Right lobe of liver (tissue), 6 donors: ENCODE results near the gene RBM33. TPM values are rescaled to one million over a fixed set of nuclear protein-coding genes. Genes with fewer than 3 reads are reported as not detected.

Experiments
- ATAC-seq, 4 donors: fragments of 200-7000 bp; cut with Tn5 transposase; one replicate each; pipeline ENCODE4 v1.9.1; 2020; ENCODE audit warnings: mild to moderate bottlenecking in 4 of 4, moderate library complexity in 4 of 4
- DNase-seq, 3 donors: peaks; one replicate each; pipeline ENCODE4 v3.0.0-alpha.2; 2020
- H3K27ac ChIP-seq, 3 donors: fragments of 200-600 bp; one replicate each; pipeline ENCODE4 v1.8.0; 2022
- H3K27me3 ChIP-seq, 2 donors: fragments of 200-600 bp; one replicate each; pipeline ENCODE4 v1.8.0; 2022
- H3K36me3 ChIP-seq, 4 donors: fragments of 200-600 bp; sonication (generic) in 1 of 4; one replicate each; pipeline versions ENCODE4 v1.5.1 to v1.8.0; 2017 to 2022; ENCODE audit warnings: control low read depth in 1 of 4
- H3K4me1 ChIP-seq, 4 donors: fragments of 200-600 bp; sonication (generic) in 1 of 4; one replicate each; pipeline versions ENCODE4 v1.5.1 to v1.8.0; 2017 to 2022; ENCODE audit warnings: control low read depth in 1 of 4
- H3K4me3 ChIP-seq, 3 donors: fragments of 200-600 bp; one replicate each; pipeline ENCODE4 v1.8.0; 2022
- H3K9me3 ChIP-seq, 4 donors: fragments of 200-600 bp; sonication (generic) in 1 of 4; one replicate each; pipeline versions ENCODE4 v1.5.1 to v1.8.0; 2017 to 2022; ENCODE audit warnings: control low read depth in 1 of 4
- POLR2A ChIP-seq: fragments of 450-650 bp; IDR thresholded peaks from one replicate; pipeline ENCODE4 v1.6.1; 2017; ENCODE audit warnings: antibody characterized with exemption, mild to moderate bottlenecking
- WGBS: methylation state at CpG from one replicate; pipeline ENCODE4 v1.1.6; 2018; ENCODE audit warnings: low coverage, low lambda C conversion rate; ENCODE audit not compliant: insufficient coverage; ENCODE audit errors: missing lambda C conversion rate; 5-methylcytosine and 5-hydroxymethylcytosine counted together
- intact Hi-C, 2 donors: fragments of 100-400 bp; cut with DNase I; formaldehyde crosslinking; loops; one replicate each; pipeline versions ENCODE4 v1.11.2 to v1.14.1; 2022
- total RNA-seq, 6 experiments: library from RNA; depleted of rRNA in 2 of 6; stranded (reverse); fragments of >200 nt in 2 of 6; fragmentation: NEBNext Ultra II Directional in 3 of 6; extraction: Animal tissue kit (Norgen Biotek cat#: 25700) in 3 of 6; gene quantifications; one replicate each; pipeline versions ENCODE4 v1.1.0 to v1.2.4, GENCODE V29; 2016 to 2023
- TF ChIP-seq, protein P1 (sequence below), 4 donors: fragments of 200-600 bp in 3 of 4; fragments of 450-650 bp in 1 of 4; IDR thresholded peaks; one replicate each; pipeline versions ENCODE4 v1.5.1 to v1.8.0; 2016 to 2022; ENCODE audit warnings: antibody characterized with exemption in 4 of 4, mild to moderate bottlenecking in 2 of 4
- donor health status: DM: no; HTN: yes; CAD: no.
- donor health status: DM: no; HTN: no; CAD: no.
- donor health status: DM: no; HTN: no; CAD: no.
- donor health status: DM: no; HTN: yes; CAD: no.
- donor health status: DM: no; HTN: yes; CAD: no.

Gene RBM33
- total RNA-seq, 6 experiments from 2014 or later, result 24.9 to 55.1 (median 32.0) TPM

- no peak for ATAC-seq
- Histone ChIP-seq H3K27ac (no peak overlapping the region), H3K27me3 (no peaks in the 10 kb centered on the region), H3K9me3 (no peaks in the 10 kb centered on the region), H3K4me3 (no peak overlapping the region), H3K4me1 (peaks cover 0 to 31% (median 12%) of the 10 kb centered on the region in 4 donors), H3K36me3 (no peaks in the 10 kb centered on the region)
- no peak for DNase-seq
- 81% methylated on average over 6 of the region's 6 CpGs for WGBS
- intact Hi-C loops, result no loop called here
- no peak for TF ChIP-seq POLR2A
- TF ChIP-seq, protein P1, sequence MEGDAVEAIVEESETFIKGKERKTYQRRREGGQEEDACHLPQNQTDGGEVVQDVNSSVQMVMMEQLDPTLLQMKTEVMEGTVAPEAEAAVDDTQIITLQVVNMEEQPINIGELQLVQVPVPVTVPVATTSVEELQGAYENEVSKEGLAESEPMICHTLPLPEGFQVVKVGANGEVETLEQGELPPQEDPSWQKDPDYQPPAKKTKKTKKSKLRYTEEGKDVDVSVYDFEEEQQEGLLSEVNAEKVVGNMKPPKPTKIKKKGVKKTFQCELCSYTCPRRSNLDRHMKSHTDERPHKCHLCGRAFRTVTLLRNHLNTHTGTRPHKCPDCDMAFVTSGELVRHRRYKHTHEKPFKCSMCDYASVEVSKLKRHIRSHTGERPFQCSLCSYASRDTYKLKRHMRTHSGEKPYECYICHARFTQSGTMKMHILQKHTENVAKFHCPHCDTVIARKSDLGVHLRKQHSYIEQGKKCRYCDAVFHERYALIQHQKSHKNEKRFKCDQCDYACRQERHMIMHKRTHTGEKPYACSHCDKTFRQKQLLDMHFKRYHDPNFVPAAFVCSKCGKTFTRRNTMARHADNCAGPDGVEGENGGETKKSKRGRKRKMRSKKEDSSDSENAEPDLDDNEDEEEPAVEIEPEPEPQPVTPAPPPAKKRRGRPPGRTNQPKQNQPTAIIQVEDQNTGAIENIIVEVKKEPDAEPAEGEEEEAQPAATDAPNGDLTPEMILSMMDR (IDR thresholded peaks at IDR 0.05), result no peak
These were observed 22.9 kb downstream of the RBM33 start for GRCh38 chr7:155667241-155667829.

- Histone ChIP-seq H3K36me3 (peaks cover 0 to 3% (median 0%) of the 10 kb centered on the region in 4 donors), H3K27me3 (no peaks in the 10 kb centered on the region), H3K9me3 (no peaks in the 10 kb centered on the region), H3K4me1 (peaks cover 0 to 25% (median 10%) of the 10 kb centered on the region in 4 donors), H3K27ac (no peak overlapping the region), H3K4me3 (no peak overlapping the region)
- DNase-seq (no peak), ATAC-seq (peak; percentile 43 to 51 (median 48))
- WGBS, result 46% methylated on average over 4 of the region's 11 CpGs
- TF ChIP-seq POLR2A, result no peak
- TF ChIP-seq, protein P1 (IDR thresholded peaks at IDR 0.05), result no peak
- intact Hi-C loops, result no loop called here
These were observed 25.4 kb downstream of the RBM33 start for GRCh38 chr7:155669717-155670505.

DNA sequence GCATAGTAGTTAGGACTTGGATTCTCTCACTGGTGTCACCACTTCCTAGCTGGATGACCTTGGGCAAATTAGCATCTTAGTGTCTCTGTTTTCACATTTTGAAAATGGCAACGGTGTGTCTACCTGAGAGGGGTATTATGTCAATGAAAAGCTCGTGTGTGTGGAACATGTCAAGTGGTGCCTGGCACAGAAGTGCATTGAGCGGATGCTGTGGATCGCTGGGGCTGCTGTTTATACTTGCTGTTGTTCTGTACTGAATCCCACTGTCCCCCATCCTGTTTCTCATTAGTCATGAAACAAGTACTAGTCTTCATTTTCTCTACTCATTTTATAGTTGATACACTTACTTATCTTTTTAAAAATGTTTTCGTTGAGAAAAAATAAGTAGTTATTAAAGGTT, 26.1 kb downstream of the RBM33 start:
- Histone ChIP-seq H3K27me3 (no peaks in the 10 kb centered on the region), H3K9me3 (no peaks in the 10 kb centered on the region), H3K4me1 (peaks cover 0 to 19% (median 7%) of the 10 kb centered on the region in 4 donors), H3K36me3 (peaks cover 0 to 3% (median 0%) of the 10 kb centered on the region in 4 donors), H3K4me3 (no peak overlapping the region), H3K27ac (no peak overlapping the region)
- TF ChIP-seq, protein P1 (IDR thresholded peaks at IDR 0.05), result no peak
- TF ChIP-seq POLR2A, result no peak
- intact Hi-C loops, result no loop called here
- WGBS, result 68% methylated on average over 5 of the region's 5 CpGs
- ATAC-seq, result no peak
- DNase-seq, result no peak

- no peak for ATAC-seq
- Histone ChIP-seq H3K4me1 (peaks cover 0 to 6% (median 2%) of the 10 kb centered on the region in 4 donors), H3K4me3 (no peak overlapping the region), H3K36me3 (peaks cover 0 to 13% (median 5%) of the 10 kb centered on the region in 4 donors), H3K27me3 (no peaks in the 10 kb centered on the region), H3K27ac (no peak overlapping the region), H3K9me3 (no peaks in the 10 kb centered on the region)
- DNase-seq, result no peak
- intact Hi-C loops, result no loop called here
- WGBS, result 74% methylated on average over 3 of the region's 3 CpGs
- no peak for TF ChIP-seq POLR2A
- TF ChIP-seq, protein P1 (IDR thresholded peaks at IDR 0.05), result no peak
These were observed 30.1 kb downstream of the RBM33 start for GRCh38 chr7:155674556-155674955.
